Mammary epithelial cell (primary cell): ENCODE measurements around the gene LMAN2L.
"Not testable (repeated sequence)": the region's sequence is repeated elsewhere in the genome, so short reads cannot be mapped to it uniquely, and the experiment has no call there.

Experiments used
- EZH2 ChIP-seq: IDR thresholded peaks from 2 replicates; pipeline ENCODE4 v1.6.1; 2012; ENCODE audit warnings: low read length, inconsistent platforms, borderline replicate concordance
- TF ChIP-seq, protein P1 (sequence below), 2 donors: IDR thresholded peaks in 1 of 2; conservative IDR thresholded peaks in 1 of 2; 2 replicates each; pipeline ENCODE4 v1.5.1; 2011 to 2012; ENCODE audit warnings: inconsistent platforms in 2 of 2, low read length in 2 of 2, mild to moderate bottlenecking in 2 of 2, control low read depth in 1 of 2, low read depth in 1 of 2; ENCODE audit not compliant: insufficient read depth in 1 of 2; ENCODE audit errors: extremely low read depth in 1 of 2

DNA sequence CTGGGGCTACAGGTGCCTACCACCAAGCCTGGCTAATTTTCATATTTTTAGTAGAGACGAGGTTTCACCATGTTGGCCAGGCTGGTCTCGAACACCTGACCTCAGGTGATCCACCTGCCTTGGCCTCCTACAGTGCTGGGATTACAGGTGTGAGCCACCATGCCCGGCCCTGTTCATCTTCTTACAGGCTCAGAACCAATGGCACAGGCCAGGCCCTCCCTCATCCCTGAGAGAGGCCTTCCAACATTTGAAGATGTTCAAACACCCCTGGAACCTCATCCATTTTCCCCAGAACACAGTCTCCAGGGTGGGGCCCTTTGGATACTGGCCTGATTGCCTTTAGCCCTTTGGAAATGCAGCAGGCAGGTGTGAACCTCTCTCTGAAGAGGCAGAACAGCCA lies 74.1 kb downstream of the LMAN2L start:
- TF ChIP-seq, protein P1, sequence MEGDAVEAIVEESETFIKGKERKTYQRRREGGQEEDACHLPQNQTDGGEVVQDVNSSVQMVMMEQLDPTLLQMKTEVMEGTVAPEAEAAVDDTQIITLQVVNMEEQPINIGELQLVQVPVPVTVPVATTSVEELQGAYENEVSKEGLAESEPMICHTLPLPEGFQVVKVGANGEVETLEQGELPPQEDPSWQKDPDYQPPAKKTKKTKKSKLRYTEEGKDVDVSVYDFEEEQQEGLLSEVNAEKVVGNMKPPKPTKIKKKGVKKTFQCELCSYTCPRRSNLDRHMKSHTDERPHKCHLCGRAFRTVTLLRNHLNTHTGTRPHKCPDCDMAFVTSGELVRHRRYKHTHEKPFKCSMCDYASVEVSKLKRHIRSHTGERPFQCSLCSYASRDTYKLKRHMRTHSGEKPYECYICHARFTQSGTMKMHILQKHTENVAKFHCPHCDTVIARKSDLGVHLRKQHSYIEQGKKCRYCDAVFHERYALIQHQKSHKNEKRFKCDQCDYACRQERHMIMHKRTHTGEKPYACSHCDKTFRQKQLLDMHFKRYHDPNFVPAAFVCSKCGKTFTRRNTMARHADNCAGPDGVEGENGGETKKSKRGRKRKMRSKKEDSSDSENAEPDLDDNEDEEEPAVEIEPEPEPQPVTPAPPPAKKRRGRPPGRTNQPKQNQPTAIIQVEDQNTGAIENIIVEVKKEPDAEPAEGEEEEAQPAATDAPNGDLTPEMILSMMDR (conservative IDR thresholded peaks at IDR 0.05 in 1 of 2, IDR thresholded peaks at IDR 0.05 in 1 of 2; ENCODE audit: extremely low read depth in 1 of 2, insufficient read depth in 1 of 2, low read depth in 1 of 2, low read length in 2 of 2) = not testable (repeated sequence)
- not testable (repeated sequence) for TF ChIP-seq EZH2
